ENCODE measurements around the gene HFE. TPM values are rescaled to one million over a fixed set of nuclear protein-coding genes. Genes with fewer than 3 reads are reported as not detected.

The HFE gene
- total RNA-seq, 2 donors from 2014 or later, result 1.8 to 2.1 TPM

- H3K36me3 ChIP-seq (ENCODE audit: control insufficient read depth, insufficient read depth, low read length), result no peaks in the 10 kb centered on the region
Measured at GRCh38 chr6:26124781-26125685, 37.8 kb downstream of the HFE start.

GRCh38 chr6:26126394-26127235 lies 39.4 kb downstream of the HFE start:
- no peaks in the 10 kb centered on the region for H3K9me3 ChIP-seq (ENCODE audit: control insufficient read depth, low read length)
- peak overlapping the region; percentile 100 for H3K4me3 Mint-ChIP-seq
- H3K36me3 Mint-ChIP-seq (ENCODE audit: low read depth), result peaks cover 4% of the 10 kb centered on the region
- peak overlapping the region; percentile 84 for H3K27ac ChIP-seq (ENCODE audit: low read depth, low read length)
- peak overlapping the region; percentile 100 for H3K27ac Mint-ChIP-seq
- peak; percentile 64 for DNase-seq
- H3K9ac ChIP-seq (ENCODE audit: extremely low read depth, low read length, poor library complexity, severe bottlenecking), result peak overlapping the region; percentile 98
- peaks cover 19% of the 10 kb centered on the region for H3K4me1 Mint-ChIP-seq
- H3K9me3 Mint-ChIP-seq, result no peaks in the 10 kb centered on the region
- H3K36me3 ChIP-seq (ENCODE audit: control insufficient read depth, insufficient read depth, low read length), result no peaks in the 10 kb centered on the region
- peaks cover 3% of the 10 kb centered on the region for H3K4me1 ChIP-seq (ENCODE audit: control insufficient read depth, insufficient read depth, low read length)
- no peaks in the 10 kb centered on the region for H3K27me3 Mint-ChIP-seq (ENCODE audit: insufficient read depth)
- H3K4me3 ChIP-seq (ENCODE audit: low read length), result peak overlapping the region; percentile 98
- no peak for TF ChIP-seq CTCF (conservative IDR thresholded peaks at IDR 0.05)
- WGBS, 2 experiments (ENCODE audit: insufficient coverage in 1 of 2, insufficient read length in 1 of 2), result 3 to 12% methylated on average over 5 to 8 of the region's 8 CpGs
- no peaks in the 10 kb centered on the region for H3K27me3 ChIP-seq (ENCODE audit: control insufficient read depth, insufficient read depth, low read length, poor library complexity, severe bottlenecking)

More at GRCh38 chr6:26124781-26125685, 37.8 kb downstream of the HFE start:
- DNase-seq, result peak; percentile 60
- H3K4me3 Mint-ChIP-seq, result peak overlapping the region; percentile 100
- peaks cover 2% of the 10 kb centered on the region for H3K36me3 Mint-ChIP-seq (ENCODE audit: low read depth)
- peaks cover 24% of the 10 kb centered on the region for H3K4me1 Mint-ChIP-seq
- Histone ChIP-seq H3K9me3 (ENCODE audit: control insufficient read depth, low read length) (no peaks in the 10 kb centered on the region), H3K4me3 (ENCODE audit: low read length) (peak overlapping the region; percentile 98), H3K27ac (ENCODE audit: low read depth, low read length) (peak overlapping the region; percentile 84), H3K4me1 (ENCODE audit: control insufficient read depth, insufficient read depth, low read length) (no peaks in the 10 kb centered on the region), H3K9ac (ENCODE audit: extremely low read depth, low read length, poor library complexity, severe bottlenecking) (peak overlapping the region; percentile 98), H3K27me3 (ENCODE audit: control insufficient read depth, insufficient read depth, low read length, poor library complexity, severe bottlenecking) (no peaks in the 10 kb centered on the region)
- WGBS, 2 experiments (ENCODE audit: insufficient coverage in 1 of 2, insufficient read length in 1 of 2), result 0% methylated on average over 12 to 22 of the region's 22 CpGs
- H3K27me3 Mint-ChIP-seq (ENCODE audit: insufficient read depth), result no peaks in the 10 kb centered on the region
- no peak for TF ChIP-seq CTCF (conservative IDR thresholded peaks at IDR 0.05)
- peak overlapping the region; percentile 100 for H3K27ac Mint-ChIP-seq
- H3K9me3 Mint-ChIP-seq, result no peaks in the 10 kb centered on the region

- H3K27me3 Mint-ChIP-seq (ENCODE audit: insufficient read depth), result peaks cover 10% of the 10 kb centered on the region
- no peak overlapping the region for H3K4me3 Mint-ChIP-seq
- no peak for DNase-seq
- H3K36me3 Mint-ChIP-seq (ENCODE audit: low read depth), result peaks cover 4% of the 10 kb centered on the region
- TF ChIP-seq CTCF (conservative IDR thresholded peaks at IDR 0.05), result no peak
- Histone ChIP-seq H3K27ac (ENCODE audit: low read depth, low read length) (no peak overlapping the region), H3K9me3 (ENCODE audit: control insufficient read depth, low read length) (no peaks in the 10 kb centered on the region), H3K27me3 (ENCODE audit: control insufficient read depth, insufficient read depth, low read length, poor library complexity, severe bottlenecking) (peaks cover 14% of the 10 kb centered on the region), H3K4me3 (ENCODE audit: low read length) (no peak overlapping the region), H3K4me1 (ENCODE audit: control insufficient read depth, insufficient read depth, low read length) (peaks cover 3% of the 10 kb centered on the region), H3K9ac (ENCODE audit: extremely low read depth, low read length, poor library complexity, severe bottlenecking) (no peak overlapping the region), H3K36me3 (ENCODE audit: control insufficient read depth, insufficient read depth, low read length) (no peaks in the 10 kb centered on the region)
- 92 to 100% methylated on average over 2 to 5 of the region's 5 CpGs for WGBS, 2 experiments (ENCODE audit: insufficient coverage in 1 of 2, insufficient read length in 1 of 2)
- H3K9me3 Mint-ChIP-seq, result no peaks in the 10 kb centered on the region
- peaks cover 16% of the 10 kb centered on the region for H3K4me1 Mint-ChIP-seq
- no peak overlapping the region for H3K27ac Mint-ChIP-seq
Measured at GRCh38 chr6:26128013-26128771, 41.0 kb downstream of the HFE start.

Data from endodermal cell (in vitro differentiated cells).